NCI-H774 (cell line): ENCODE results near the gene SNRNP70.
A peak's percentile ranks its signal among the peaks of the same experiment; 100 is the strongest.

Experiments used
- DNase-seq: peaks from one replicate; lab custom pipeline; 2025; lab: John Stamatoyannopoulos, UW

The SNRNP70 gene

GRCh38 chr19:49102303-49102702 is 17.1 kb downstream of the SNRNP70 start:
- no peak for DNase-seq

DNA sequence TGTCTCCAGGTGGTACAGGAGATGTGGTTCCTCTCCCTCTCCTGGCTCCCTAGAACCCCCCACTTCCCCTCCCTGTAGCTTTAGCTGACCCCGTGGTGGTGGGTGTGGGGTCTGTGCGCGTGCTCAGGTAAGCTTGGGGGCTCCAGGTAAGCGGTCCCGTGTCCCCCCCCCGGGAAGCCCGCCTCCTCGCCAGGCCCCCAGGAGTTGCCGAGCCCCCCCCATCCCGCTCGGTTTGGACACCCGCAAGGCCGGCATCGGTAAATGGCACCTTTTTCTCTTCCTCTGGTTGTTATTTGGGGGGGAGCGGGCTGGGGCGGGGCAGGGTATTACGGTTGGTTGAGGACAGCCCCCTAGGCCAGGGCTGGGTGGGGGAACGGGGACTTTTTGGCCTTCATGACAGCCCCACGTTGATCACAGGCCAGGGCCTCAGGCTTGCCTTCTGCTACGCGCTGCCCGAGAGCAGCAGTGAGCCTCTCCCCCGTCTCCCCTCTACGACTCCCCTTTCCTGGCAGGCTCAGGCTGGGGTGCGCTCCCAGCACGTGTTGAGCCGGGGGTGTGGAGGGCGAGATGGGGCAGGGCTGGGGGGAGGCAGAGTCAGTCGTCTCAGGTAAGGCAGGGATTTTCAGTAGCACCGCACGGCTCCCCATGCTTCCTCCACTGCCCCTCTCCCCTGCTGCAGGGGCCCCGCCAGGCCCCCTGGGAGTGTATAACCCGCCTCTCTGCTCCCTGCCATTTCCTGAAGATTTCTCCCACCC is 18.3 kb downstream of the SNRNP70 start:
- no peak for DNase-seq

DNA sequence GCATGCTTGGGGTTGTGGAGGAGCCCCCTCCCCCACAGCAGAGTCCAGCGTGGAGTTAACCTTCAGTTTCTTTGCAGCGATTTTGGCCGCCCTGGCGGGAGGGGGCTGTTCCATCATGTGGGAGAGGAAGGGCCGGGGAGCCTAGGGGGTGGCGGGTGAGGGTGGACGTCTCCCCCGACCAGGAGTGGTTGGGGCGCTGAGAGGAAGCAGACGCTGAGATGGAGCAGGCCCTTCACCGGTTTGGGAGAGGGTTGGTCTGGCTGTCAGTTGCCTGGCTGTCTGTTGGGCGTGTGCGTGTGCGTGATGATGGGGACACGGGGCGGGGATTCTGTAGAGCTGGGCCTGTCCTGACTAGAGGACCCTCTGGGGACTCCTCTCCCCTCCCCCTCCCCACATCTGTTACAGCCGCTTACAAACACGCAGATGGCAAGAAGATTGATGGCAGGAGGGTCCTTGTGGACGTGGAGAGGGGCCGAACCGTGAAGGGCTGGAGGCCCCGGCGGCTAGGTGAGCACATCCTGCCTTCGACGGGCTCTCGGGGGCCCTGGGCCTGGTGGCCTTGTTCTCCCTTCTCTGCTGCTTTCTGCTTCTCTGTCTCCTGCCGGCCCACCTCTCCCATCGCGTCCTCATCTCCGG is 19.1 kb downstream of the SNRNP70 start:
- no peak for DNase-seq

DNA sequence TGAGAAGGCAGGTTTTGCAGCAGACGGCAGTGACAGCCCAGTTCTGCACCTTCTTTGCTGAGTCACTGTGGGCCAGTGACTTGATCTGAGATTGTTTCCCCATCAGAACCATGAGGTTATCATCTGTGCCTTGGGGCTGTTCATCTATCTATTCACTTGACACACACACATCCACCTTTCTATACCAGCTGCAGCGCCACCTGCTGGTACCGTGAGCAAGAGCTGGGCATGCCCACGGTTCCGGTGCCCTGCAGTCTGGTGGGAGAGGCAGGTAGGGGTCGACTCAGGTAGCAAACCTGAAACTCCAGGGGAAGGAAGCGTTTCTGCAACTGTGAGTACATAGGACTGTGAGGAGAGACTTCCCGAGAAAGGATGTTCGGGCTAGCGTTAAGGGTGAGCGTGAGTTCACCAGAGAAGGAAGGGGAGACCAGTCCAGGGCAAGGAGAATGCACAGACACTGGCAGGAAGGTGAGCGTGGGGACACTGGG is 21.4 kb downstream of the SNRNP70 start:
- DNase-seq = peak; percentile 3

DNA sequence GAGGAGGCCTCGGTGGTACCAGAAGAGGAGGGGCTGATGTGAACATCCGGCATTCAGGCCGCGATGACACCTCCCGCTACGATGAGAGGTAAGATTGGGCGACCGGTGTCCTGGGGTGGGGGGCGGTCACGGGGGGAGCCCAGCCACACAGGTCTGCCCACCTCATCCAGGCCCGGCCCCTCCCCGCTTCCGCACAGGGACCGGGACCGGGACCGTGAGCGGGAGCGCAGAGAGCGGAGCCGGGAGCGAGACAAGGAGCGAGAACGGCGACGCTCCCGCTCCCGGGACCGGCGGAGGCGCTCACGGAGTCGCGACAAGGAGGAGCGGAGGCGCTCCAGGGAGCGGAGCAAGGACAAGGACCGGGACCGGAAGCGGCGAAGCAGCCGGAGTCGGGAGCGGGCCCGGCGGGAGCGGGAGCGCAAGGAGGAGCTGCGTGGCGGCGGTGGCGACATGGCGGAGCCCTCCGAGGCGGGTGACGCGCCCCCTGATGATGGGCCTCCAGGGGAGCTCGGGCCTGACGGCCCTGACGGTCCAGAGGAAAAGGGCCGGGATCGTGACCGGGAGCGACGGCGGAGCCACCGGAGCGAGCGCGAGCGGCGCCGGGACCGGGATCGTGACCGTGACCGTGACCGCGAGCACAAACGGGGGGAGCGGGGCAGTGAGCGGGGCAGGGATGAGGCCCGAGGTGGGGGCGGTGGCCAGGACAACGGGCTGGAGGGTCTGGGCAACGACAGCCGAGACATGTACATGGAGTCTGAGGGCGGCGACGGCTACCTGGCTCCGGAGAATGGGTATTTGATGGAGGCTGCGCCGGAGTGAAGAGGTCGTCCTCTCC is 22.6 kb downstream of the SNRNP70 start:
- no peak for DNase-seq

- no peak for DNase-seq
These were observed 23.8 kb downstream of the SNRNP70 start for GRCh38 chr19:49109051-49109450.

DNA sequence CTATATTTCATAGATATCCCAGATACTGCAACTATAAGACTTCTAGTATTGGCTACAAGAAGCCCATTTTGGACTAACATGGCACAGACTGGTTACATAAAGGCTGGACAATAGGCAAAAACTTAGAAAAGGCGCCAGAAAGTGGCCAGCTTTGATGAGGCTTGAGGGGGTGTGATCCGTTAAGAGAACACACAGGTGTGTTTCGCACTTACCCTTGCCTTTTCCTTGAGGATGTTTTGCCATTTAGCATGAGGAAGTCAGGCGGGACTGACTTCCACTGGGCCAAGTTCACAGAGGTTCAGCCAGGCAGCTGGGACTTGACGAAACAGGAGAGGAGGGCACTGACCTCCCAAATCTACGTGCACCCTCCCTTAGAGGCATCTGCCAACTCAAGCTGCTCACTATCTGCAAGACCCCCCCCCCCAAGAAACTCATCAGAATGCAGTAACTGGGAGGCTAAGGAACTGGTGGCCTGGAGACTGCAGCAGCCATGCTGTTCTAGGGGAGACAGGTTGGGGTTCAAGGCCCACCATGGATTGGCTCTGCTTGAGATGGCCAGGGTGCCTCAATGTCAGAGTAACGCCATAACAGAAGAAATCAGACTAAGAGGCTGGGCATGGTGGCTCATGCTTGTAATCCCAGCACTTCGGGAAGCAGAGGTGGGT is 24.4 kb downstream of the SNRNP70 start:
- no peak for DNase-seq

DNA sequence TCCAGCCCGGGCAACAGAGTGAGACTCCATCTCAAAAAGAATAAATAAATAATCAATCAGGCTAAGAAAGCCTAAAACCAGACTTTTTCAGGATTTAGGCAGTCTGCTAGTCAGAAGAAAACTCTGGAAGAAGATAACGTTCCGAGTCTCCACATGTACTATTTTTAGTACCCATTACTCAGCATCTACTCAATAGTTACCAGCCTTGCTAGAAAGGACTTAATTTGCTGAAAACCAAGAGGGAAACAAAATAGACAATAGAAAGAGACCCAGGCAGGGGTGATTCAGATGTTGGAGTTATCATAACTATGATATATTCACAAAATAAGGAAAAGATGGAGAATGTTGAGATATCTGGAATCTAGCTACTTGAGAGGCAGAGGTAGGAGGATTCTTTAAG is 25.3 kb downstream of the SNRNP70 start:
- DNase-seq = no peak

GRCh38 chr19:49111218-49111998 is 26.2 kb downstream of the SNRNP70 start:
- DNase-seq = no peak

DNA sequence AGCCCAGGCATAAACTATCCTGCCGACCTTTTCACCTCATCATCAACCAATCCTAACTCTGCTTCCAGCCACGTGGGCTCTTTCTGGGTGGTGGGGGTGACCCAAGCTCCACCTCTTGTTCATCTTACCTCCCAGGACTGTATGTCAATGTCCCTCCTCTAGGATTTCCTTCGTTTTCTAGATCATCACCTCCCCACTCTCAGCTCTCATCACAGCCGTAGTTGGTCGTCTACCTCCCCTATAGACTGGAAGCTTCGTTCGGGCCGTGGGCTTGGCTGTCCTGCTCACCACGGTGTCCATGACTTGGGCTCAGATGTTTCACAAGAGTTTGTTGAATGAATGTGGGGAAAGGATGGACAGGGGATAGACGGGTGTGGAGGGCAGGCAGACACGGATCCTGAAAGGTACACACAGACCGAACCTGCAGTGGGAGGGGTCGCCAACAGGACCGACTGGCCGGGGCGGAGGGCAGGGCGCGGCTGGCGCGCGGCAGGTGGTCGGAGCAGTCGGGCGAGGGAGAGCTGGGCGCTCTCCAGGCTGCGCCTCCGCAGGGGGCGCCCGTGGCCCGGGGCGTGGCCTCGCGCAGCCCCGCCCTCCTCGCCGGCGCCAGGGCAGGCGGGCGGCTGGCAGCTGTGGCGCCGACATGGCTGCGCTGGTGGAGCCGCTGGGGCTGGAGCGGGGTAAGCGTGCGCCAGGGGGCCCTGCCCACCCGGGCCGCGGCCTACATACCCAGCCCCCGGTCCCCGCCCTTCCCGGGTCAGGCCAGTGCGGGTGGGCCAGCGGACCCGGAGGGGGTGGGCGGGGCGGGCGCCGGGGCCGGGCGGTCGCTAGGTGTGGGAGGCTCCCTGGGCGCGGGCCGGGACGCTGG is 28.7 kb downstream of the SNRNP70 start, which contains the start of gene LIN7B:
Gene LIN7B (plus strand): TSS at position 609 of the 868 bp plus-strand sequence. CDS start 35 bp downstream, at position 644.
- DNase-seq = peak; percentile 74

- DNase-seq = no peak
These were observed 29.5 kb downstream of the SNRNP70 start for GRCh38 chr19:49114630-49115363.

GRCh38 chr19:49116544-49116943 is 31.3 kb downstream of the SNRNP70 start:
- no peak for DNase-seq

- DNase-seq = no peak
These were observed 32.7 kb downstream of the SNRNP70 start for GRCh38 chr19:49117677-49118564.

DNA sequence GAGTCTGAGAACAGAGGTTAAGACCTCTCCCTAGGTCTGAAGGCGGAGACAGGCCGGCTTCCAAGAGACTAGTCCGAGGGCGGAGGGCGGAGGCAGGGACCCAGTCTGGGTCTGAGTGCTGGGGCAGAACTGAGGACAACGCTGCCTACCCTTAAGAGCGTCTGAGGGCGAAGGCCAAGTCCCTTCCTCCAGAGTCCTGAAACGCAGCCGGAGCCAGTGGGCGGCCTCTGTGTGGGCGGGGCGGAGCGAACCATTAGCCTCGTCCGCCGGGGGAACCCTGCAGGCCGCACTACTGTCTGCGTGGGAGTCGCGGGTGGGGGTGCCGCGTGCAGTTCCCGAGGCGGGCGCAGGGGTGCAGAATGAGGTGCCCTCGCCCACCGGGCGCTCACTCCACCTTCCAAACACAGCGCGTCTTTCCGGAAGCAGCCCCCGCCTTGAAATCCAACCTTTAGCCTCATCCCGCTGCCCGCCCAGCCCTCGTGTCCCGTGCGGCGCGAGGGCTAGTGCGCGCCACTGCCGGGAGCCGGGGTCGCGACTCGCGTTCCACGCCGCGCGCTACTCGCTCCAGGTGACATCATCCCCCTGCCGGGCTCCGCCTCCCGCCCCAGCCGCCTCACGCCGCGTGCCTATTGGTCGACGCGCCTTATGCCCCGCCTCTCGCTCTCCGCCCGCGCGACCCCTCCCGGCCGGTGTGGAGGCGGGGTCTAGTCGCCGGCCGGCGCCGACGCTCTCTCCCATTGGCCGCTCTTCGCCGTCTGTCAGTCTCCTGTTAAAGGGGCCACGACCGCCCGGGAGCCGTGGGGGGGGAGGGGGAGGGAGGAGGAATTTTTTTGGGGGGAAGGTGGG is 33.5 kb downstream of the SNRNP70 start, which contains the start of gene C19orf73:
Gene C19orf73 (minus strand): TSS at position 579 of the 846 bp plus-strand sequence. CDS start 121 bp downstream, at position 458.
- DNase-seq = peak; percentile 94

GRCh38 chr19:49119411-49120324 is 34.4 kb downstream of the SNRNP70 start, which contains the start of gene PPFIA3:
Gene PPFIA3 (plus strand): TSS chr19:49119544. CDS start chr19:49127874, 8,330 bp downstream.
- peak; percentile 0 for DNase-seq

DNA sequence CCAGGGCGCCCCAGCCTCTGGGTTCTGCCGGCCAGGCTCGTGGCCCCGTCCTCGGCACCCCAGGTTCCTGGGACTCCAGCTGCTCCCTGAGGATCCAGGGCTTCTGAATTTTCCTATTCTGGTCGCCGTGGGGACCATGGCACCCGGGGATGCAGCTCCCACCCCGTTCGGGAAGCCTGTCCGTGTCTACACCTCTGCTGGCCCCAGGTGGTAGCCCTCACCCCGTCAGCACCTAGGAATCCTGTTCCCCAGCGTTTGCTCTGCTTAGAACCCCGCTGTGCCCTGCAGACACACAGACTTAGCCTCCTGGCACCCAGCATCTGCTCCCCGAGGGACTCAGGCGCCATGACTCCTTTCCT is 35.1 kb downstream of the SNRNP70 start:
- DNase-seq = no peak
